ENCODE results near the gene DXO. TPM values are rescaled to one million over a fixed set of nuclear protein-coding genes. Genes with fewer than 3 reads are reported as not detected.

The DXO gene
- total and polyA plus RNA-seq, 11 donors: 9.4 to 17.8 (median 12.8) TPM

DNA sequence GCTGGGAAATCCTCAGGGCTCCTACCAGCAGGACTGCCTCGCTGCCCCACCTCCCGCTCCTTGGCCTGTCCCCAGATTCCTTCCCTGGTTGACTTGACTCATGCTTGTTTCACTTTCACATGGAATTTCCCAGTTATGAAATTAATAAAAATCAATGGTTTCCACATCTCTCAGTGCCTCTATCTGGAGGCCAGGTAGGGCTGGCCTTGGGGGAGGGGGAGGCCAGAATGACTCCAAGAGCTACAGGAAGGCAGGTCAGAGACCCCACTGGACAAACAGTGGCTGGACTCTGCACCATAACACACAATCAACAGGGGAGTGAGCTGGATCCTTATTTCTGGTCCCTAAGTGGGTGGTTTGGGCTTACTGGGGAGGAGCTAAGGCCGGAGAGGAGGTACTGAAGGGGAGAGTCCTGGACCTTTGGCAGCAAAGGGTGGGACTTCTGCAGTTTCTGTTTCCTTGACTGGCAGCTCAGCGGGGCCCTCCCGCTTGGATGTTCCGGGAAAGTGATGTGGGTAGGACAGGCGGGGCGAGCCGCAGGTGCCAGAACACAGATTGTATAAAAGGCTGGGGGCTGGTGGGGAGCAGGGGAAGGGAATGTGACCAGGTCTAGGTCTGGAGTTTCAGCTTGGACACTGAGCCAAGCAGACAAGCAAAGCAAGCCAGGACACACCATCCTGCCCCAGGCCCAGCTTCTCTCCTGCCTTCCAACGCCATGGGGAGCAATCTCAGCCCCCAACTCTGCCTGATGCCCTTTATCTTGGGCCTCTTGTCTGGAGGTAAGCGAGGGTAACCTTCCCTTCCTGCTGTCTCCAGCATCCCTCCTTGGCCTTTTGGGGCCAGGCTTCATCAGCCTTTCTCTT, 26.2 kb downstream of the DXO start, which contains the start of gene CFB:
Gene CFB (plus strand): TSS at position 589 of the 863 bp plus-strand sequence. CDS start 127 bp downstream, at position 716.
- Histone ChIP-seq H3K27me3 (peaks cover 0 to 11% (median 0%) of the 10 kb centered on the region in 9 donors), H3K4me1 (peaks cover 0 to 17% (median 0%) of the 10 kb centered on the region in 12 donors), H3K36me3 (peaks cover 0 to 4% (median 0%) of the 10 kb centered on the region in 9 donors), H3K9me3 (no peaks in the 10 kb centered on the region), H3K4me3 (peak within 1 kb of the TSS in 8 of 12 donors; percentile 3 to 50 (median 34)), H3K27ac (peak within 1 kb of the TSS; percentile 18 to 86 (median 61))
- peak; percentile 78 to 91 (median 82) for ATAC-seq
- 38 to 52% (median 45%) methylated on average over 10 to 11 of the region's 11 CpGs for WGBS, 4 donors
- intact Hi-C loops (cut with DNase I): loop anchor here in 1 of 10 donors (5.0 kb wide), 1 partner anchor 38 kb away; no protein-coding TSS in a partner anchor
- TF ChIP-seq, protein P1, sequence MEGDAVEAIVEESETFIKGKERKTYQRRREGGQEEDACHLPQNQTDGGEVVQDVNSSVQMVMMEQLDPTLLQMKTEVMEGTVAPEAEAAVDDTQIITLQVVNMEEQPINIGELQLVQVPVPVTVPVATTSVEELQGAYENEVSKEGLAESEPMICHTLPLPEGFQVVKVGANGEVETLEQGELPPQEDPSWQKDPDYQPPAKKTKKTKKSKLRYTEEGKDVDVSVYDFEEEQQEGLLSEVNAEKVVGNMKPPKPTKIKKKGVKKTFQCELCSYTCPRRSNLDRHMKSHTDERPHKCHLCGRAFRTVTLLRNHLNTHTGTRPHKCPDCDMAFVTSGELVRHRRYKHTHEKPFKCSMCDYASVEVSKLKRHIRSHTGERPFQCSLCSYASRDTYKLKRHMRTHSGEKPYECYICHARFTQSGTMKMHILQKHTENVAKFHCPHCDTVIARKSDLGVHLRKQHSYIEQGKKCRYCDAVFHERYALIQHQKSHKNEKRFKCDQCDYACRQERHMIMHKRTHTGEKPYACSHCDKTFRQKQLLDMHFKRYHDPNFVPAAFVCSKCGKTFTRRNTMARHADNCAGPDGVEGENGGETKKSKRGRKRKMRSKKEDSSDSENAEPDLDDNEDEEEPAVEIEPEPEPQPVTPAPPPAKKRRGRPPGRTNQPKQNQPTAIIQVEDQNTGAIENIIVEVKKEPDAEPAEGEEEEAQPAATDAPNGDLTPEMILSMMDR (IDR thresholded peaks at IDR 0.05): no peak
- TF ChIP-seq POLR2A (IDR thresholded peaks at IDR 0.05): no peak
- peak in 4 of 5 donors; percentile 60 to 78 (median 68) for DNase-seq

- Histone ChIP-seq H3K4me1 (peaks cover 0 to 17% (median 0%) of the 10 kb centered on the region in 12 donors), H3K9me3 (no peaks in the 10 kb centered on the region), H3K4me3 (peak overlapping the region in 5 of 12 donors; percentile 27 to 50 (median 46)), H3K27me3 (peaks cover 0 to 11% (median 0%) of the 10 kb centered on the region in 9 donors), H3K36me3 (peaks cover 0 to 2% (median 0%) of the 10 kb centered on the region in 9 donors), H3K27ac (peak overlapping the region; percentile 18 to 86 (median 61))
- no peak for DNase-seq
- WGBS, 4 donors: 80 to 82% (median 80%) methylated on average over 8 to 9 of the region's 9 CpGs
- intact Hi-C loops (cut with DNase I): loop anchor here in 1 of 10 donors (5.0 kb wide), 1 partner anchor 38 kb away; no protein-coding TSS in a partner anchor
- no peak for ATAC-seq
- TF ChIP-seq, protein P1 (IDR thresholded peaks at IDR 0.05): no peak
- TF ChIP-seq POLR2A (IDR thresholded peaks at IDR 0.05): no peak
Observed at GRCh38 chr6:31945154-31945506, 26.8 kb downstream of the DXO start.

DNA sequence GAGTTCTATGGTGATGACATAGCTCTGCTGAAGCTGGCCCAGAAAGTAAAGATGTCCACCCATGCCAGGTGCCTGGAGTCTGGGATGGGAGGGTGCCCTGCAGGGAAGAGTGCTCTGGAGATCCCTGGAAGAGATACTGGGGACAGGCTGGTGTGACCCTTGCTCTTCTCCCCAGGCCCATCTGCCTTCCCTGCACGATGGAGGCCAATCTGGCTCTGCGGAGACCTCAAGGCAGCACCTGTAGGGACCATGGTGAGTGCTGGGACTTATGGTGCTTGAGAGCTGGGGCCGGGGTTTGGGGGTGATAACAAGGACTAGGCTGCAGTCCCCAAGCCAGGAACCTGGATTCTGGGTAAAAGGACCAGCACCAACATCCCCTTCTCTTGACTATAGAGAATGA, 28.2 kb downstream of the DXO start:
- ATAC-seq (no peak), DNase-seq (no peak)
- H3K27me3 ChIP-seq: peaks cover 0 to 11% (median 0%) of the 10 kb centered on the region in 9 donors
- peaks cover 0 to 17% (median 0%) of the 10 kb centered on the region in 12 donors for H3K4me1 ChIP-seq
- intact Hi-C loops (cut with DNase I): no loop called here
- H3K36me3 ChIP-seq: peaks cover 0 to 10% (median 0%) of the 10 kb centered on the region in 9 donors
- TF ChIP-seq POLR2A (IDR thresholded peaks at IDR 0.05): no peak
- TF ChIP-seq, protein P1 (IDR thresholded peaks at IDR 0.05): no peak
- H3K4me3 ChIP-seq: no peak overlapping the region
- 78 to 86% (median 80%) methylated on average over 3 of the region's 3 CpGs for WGBS, 4 donors
- H3K9me3 ChIP-seq: no peaks in the 10 kb centered on the region
- no peak overlapping the region for H3K27ac ChIP-seq

GRCh38 chr6:31940256-31940664, 31.7 kb downstream of the DXO start:
- intact Hi-C loops (cut with DNase I): no loop called here
- ATAC-seq: no peak

More at GRCh38 chr6:31940256-31940664, 31.7 kb downstream of the DXO start:
- Histone ChIP-seq H3K27me3 (peaks cover 0 to 11% (median 0%) of the 10 kb centered on the region in 9 donors), H3K9me3 (no peaks in the 10 kb centered on the region), H3K27ac (no peak overlapping the region), H3K4me3 (no peak overlapping the region), H3K4me1 (peaks cover 0 to 8% (median 0%) of the 10 kb centered on the region in 12 donors), H3K36me3 (peaks cover 0 to 10% (median 0%) of the 10 kb centered on the region in 9 donors)
- DNase-seq: no peak
- TF ChIP-seq POLR2A (IDR thresholded peaks at IDR 0.05): no peak
- TF ChIP-seq, protein P1 (IDR thresholded peaks at IDR 0.05): no peak
- WGBS, 4 donors: 12 to 23% (median 15%) methylated on average over 6 of the region's 6 CpGs

Measured in heart left ventricle (tissue), 16 donors.